Kasumi-1 (cell line): ENCODE data around the gene ZW10.

Experiments
- DNase-seq, 2 experiments: peaks; one replicate each; lab custom pipeline; 2025; lab: John Stamatoyannopoulos, UW

The ZW10 gene

GRCh38 chr11:113698515-113698914 is 75.0 kb downstream of the ZW10 start:
- DNase-seq, result no peak

DNA sequence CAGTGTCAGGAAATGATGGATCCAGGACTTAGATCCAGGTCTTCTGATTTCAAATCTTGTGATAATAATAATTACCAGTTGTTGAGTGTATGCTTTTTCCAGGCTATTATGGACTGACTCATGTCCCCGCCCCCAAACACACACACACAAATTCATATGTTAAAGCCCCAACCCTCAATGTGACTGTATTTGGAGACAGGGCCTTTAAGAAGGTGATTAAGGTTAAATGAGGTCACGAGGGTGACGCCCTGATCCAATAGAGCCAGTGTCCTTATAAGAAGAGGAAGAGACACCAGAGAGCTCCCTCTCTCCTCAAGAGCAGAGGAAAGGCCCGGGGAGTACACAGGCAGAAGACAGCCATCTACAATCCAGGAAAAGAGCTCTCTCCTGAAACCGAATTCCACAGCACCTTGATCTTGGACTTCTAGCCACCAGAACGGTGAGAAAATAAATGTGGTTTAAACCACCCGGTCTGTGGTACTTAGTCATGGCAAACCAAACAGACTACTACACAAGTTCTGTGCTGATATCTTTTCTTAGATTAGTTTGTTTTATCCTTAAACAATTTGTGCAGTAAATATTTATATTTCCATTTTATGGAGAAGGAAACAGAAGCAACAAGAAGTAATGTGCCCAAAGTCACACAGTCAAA is 75.6 kb downstream of the ZW10 start:
- DNase-seq, result no peak

DNA sequence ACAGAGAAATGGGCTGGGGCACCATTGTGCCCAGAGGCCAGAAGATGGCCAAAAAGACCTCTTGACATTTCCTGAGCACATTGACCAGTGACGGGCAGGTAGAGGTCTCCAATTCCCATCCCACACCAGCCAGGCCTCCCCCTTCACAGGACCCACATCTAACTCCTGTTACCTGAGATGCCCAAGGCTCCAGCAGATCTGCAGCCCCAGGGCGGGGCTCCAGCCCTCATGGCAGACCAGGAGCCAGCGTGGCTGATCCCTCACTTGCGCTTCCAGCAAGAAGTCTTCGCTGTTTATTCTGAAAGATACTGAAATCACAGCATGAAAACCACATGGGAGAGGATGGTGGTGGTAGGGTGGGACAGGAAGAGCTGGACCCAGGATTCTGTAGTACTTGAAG is 76.4 kb downstream of the ZW10 start:
- DNase-seq, result no peak

DNA sequence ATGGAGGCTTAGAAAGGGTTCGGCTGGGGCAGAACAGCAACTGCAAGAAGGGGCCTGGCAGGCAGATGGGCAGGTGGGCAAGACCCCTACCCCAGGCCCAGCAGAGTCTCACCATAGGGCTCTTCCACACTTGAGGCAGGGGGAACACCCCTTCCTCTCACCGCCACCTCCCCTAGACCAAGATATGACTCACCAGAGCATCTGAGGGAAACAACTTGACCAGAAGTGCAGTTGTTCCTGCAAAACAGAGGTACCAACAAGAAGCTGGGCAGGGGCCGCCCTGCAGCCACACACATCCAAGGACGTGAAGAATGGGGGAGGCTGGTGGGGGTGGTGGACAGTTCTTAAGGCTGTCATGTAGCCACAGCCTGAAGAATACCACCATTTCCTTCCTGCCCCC is 78.3 kb downstream of the ZW10 start:
- no peak for DNase-seq

- no peak for DNase-seq
Observed at GRCh38 chr11:113694390-113694789, 79.1 kb downstream of the ZW10 start.

DNA sequence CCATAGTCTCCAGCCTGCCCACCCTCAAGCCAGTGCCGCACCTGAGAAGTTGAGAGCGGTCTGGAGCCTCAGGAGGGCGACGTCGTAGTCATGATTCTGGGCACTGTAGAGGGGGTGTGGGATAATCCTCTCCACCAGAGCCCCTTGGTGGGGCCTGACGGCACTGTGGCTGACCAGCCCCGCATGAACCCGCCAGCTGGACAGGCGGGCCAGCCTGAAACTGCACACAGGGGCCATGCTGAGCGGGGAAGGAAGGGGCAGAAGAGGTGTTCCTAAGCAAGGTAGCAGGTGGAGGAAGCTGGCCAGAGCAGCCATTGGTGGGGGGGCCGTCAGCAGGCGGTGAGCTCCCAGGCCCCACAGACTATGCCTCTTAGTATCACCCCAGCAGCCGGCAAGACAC is 80.5 kb downstream of the ZW10 start:
- DNase-seq, result no peak

GRCh38 chr11:113690619-113691569 is 82.6 kb downstream of the ZW10 start:
- DNase-seq, result no peak

DNA sequence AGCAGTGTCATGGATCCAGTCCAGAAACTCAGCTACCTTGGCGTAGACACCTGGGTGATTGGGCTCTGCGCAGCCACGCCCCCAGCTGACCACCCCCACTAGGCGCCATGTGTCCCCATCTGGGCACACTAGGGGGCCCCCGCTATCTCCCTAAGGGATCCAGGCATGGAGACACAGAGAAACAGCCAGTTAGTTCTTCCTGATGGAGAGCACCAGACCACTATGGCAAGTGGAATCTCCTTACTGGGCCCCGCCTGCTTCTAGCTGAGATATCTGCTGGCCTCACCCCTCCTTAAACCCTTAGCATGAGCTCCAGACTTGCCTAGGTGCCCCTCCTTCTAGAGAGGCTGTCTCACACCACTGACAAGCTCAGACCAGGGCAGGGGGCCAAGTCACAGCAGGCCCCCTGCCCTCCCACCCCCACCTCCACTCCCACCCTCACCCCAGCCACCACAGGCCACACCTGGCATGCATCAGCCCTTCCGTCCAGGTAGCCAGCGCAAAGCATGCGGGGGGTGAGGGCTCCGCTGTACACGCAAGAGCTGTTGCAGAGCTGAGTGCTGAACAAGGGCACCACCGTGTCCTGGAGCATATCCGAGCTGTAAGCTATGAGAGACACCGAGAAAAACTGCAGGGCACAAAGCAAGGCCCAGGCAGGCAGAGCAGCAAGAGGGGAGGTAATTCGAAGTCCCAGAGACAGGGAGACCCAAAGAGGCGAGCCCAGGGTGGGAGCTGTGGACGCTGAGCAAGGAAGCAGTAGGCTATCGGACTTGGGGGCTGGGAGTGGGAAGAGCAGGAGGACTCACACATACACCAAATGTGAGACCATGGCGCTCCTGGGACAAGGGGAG is 83.5 kb downstream of the ZW10 start:
- DNase-seq, result no peak

- no peak for DNase-seq
Observed at GRCh38 chr11:113685654-113686359, 87.7 kb downstream of the ZW10 start.

DNA sequence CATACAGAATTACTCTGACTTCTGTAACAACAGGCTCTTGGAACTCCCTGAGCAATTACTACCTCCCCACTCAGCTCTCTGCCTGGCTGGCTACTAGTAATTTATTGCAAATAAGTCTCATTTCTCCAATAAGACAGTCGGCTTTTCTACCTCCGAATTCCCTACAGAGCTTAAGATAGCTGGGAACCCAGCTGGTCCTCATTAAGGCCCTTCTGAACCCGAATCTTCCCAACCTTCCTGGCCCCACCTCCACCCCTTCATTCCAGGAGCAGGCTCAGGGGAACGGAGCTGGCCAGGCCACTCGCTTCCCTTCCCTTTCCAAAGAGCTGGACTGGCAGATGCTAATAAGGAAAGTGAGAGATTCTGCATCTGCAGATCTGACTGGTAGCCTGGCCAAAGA is 89.0 kb downstream of the ZW10 start:
- no peak for DNase-seq

DNA sequence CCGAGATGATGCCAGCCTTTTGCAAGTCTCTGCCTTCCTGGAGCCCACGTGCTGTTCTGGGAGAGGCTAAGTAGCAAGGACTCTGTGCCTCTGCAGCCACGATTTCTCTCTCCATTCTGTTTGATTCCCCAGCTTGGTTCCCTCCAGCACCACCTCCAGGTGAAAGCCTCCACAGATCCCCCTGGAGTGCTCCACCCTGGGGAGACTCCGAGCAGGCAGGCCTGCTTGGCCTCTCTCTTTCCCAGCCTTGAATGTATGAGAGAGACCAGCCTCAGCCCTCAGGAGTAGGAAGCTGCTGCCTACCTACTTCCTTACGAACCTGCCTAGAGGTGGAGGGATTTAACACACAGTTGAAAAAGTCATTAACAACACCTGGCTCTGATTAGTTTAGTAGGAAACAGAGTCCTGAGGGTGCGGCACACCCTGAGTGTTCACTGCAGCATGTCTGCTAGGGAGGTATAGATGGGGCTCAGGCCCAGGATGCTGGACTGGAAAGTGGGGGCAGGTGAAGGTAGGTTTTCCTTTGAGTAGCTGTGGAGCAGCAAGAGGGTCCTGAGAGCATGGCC is 89.9 kb downstream of the ZW10 start:
- no peak for DNase-seq
